HT1080 (cell line): ENCODE measurements around the gene HS6ST1. TPM values are rescaled to one million over a fixed set of nuclear protein-coding genes. Genes with fewer than 3 reads are reported as not detected.
"Not testable (repeated sequence)": the region's sequence is repeated elsewhere in the genome, so short reads cannot be mapped to it uniquely, and the experiment has no call there.

Source experiments
- DNase-seq: peaks from one replicate; pipeline ENCODE4 v3.0.0-alpha.2; 2015; ENCODE audit warnings: low read depth
- total RNA-seq: library from RNA; depleted of rRNA; stranded (reverse); fragments of >200 nt; shearing (Covaris generic); gene quantifications from 2 replicates; pipeline ENCODE4 v1.2.3, GENCODE V29; 2014

The HS6ST1 gene
- total RNA-seq, 1 experiment from 2014 or later, result 26.7 TPM

DNA sequence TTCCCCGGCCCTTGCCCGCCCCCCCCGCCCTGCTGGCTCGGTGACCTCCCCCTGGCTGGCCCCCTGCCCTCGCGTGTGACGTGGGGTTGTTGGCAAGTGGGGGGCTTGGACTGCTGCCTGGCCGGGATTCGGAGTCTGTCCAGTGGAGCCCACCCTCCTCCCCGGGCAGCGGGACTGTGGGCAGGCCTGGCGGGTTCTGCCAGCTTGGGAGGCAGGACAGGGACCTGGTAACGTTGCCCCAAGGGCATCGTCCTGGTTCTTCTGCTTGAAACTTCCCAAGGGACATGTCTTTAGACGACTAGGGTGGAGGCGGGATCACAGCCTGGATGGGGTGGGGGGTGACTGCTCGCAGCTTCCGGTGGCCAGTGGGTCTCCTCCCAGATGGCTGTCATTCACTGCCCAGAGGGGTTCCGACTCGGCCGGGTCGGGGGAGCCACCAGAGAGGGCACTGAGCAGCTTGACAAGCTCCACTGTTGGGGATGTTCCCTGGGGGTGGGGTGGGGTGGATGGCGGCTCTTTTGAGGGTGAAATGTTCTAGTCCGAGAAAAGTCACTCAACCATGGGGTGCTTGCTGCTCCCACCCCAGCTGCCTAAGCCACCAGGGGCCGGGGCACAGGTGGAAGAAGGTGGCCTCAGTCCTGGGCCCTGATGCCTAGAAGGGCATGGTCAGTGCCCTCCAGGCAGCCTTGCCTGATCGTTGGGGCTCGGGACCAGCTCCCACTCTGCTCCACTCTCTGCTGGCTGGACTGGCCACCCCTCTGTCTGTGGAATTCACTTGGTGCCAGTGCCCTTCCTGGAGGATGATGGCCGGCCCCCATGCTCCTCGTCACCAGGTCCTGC is 4.3 kb upstream of the HS6ST1 start:
- no peak for DNase-seq

DNA sequence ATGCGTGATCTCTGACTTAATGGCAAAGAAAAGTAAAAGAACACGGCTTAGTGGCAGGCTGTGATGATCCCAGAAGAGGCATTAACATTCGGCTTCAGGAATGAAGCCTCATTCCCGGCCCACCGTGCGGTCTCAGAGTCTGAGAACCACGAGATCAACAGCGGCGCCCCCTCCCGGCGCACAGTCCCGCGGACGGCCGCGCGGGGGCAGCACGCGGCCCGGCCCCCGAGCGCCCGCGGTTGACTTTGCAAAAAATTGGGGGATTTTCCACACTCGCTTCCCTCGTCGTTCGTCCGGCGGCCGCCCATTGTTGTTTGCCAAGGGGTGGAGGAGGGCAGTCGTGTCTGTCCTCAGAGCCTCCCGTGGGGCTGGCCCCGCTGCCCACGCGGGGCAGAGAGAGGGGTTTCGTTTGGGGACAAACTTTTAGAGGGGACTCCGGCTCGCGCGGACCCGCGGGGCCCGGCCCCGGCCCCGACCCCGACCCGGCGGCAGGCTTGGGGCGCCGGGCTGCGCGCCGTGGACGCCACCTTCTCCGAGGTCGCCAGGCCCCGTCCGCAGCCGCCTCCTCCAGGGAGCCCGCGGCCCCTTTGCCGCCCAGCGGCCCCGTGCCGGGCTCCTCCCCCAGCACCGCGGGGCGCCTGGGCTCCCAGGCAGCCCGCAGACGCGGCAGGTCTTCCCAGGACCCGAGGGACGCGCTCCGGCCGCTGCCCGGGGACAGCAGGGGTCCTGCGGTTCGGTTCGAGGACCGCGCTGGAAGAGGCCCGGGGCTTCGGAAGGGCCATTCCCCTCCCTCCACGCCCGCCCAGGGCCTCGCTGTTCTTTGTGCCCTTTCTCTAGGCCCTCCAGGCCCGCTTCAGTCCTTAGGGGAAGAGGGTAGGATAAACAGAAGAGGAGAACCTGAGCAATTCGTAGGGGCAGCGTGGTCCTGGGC is 3.4 kb upstream of the HS6ST1 start:
- peak; percentile 72 for DNase-seq

DNA sequence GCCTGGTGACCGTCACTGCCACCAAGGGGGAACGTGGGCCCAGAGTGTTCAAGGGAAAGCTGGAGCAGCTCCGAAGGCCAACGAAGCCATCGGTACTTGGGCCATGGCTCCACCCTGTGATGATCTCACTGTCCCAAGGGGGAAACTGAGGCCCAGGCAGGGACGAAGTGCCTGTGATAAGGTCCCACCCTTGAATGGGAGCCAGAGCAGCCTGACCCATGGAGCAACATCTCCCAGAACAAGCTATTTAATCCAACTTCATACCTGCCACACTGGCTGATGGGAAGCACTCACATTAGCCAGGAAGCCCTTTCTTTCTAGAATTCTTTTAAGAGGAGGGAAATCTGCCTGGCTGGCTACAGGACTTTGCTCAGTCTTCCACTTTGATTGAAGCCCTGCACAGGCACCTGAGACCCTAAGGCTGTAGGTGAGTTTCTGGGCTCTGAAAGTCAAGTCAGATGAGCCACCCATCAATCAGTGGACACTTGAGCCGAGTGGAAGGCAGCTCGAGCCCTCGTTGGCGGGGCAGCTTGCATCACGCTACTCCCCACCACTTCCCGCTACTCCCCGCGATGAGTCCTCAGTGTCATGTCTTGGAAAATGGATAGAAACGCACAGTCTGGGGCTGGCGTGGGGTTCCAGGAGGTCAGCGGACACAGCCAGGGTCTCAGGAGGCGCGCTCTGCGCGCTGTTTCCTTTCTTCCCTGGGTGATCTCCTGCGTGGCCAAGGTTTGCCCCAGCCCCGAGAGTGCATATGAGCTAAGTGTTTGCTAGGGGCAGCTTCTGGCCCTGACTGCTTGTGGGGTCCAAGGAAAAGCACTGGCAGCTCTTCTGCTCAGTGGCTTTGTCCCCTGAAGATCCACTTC is 2.5 kb upstream of the HS6ST1 start:
- no peak for DNase-seq

DNA sequence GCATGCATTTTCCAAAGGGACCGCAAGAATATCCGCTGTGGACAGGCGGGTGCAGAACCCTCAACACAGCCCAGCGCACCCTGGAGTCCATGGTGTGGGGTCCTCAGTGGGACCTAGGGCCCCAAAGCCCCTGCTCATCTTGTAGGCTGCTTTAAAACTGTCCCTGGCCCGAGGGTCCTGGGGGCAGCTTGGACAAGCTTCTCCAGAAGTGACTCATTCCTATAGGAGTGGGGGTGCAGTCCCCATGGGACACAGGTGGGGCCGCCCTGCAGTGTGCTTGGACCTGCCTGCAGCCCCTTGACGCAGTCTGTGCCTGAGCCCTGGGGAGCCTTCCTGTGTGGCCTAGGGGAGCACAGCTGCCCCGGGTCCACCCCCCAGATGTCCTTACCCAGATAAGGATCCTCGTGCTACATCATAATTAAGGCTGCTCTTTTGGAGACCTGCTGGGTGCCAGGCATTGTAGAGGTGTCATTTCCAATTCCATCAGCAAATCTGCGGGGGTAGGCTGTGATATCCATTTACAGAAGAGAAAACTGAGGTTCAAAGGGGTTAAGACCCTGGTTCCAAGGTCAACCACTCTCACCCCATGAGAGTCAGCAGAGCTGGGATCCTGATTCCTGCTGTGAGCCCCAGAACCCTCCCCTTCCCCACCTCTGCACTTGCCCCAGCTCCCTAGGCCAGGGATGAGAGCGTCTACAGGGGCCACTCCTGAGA is 1.7 kb upstream of the HS6ST1 start:
- DNase-seq, result no peak

DNA sequence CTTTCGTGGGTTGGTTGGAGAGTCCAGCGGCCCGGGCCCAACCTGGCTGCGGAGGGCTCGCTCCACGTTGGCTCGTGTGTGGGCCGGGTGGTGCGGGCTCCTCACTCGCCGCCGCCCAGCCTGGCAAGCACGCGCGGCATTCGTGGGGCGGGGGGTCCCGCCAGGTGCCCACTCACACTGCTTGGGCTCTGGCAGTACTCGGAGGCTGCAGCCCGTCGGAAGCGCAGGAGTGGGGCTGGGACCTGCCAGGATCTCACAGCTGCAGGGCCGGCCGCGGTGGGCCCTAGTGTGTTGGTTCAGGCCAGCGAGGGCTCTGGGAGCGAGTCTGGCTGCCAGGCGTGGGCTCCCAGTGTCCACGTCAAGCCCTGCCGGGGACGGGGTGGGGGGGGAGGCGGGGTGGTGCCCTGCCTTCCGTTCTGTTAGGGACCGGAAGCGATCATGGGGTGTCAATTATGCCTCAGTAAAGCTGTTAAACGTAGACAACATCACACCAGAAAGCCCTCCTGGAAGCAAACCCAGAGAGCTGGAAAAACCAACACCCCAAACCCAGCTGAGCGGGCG is 1.0 kb upstream of the HS6ST1 start:
- no peak for DNase-seq

DNA sequence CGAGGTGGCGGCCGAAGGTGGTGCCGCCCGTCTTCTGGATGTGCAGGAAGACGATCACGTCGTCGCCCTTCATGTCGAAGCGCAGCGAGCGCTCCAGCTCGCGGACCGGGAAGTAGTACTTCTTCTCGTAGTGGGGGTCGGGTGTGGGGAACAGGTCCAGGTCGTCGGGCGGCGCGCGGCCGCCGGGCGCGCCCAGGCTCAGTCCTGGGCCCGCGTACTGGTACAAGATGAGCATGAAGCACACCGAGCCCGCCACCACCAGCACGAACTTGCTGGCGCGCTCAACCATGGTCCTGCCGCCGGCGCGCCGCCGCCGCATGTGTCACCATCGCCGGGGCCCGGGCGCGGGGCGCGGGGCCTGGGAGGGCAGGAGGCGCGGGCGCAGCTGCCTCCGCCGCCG is 423 bp downstream of the HS6ST1 start:
- not testable (repeated sequence) for DNase-seq

DNA sequence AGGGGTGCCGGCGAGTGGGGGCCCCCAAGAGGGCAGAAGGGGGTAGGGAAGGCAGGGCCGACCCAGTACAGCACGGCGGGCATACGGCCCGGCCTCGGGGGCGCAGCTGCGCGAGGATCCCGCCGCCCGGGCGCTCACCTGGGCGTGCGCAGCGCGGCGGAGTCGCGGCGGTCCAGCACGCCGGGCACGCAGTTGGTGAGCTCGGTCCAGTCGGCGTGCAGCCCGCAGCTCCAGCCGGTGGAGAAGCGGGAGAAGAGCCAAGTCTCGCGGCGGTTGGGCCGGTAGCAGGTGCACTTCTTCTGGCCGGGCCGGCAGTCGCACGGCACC is 806 bp downstream of the HS6ST1 start:
- not testable (repeated sequence) for DNase-seq

DNA sequence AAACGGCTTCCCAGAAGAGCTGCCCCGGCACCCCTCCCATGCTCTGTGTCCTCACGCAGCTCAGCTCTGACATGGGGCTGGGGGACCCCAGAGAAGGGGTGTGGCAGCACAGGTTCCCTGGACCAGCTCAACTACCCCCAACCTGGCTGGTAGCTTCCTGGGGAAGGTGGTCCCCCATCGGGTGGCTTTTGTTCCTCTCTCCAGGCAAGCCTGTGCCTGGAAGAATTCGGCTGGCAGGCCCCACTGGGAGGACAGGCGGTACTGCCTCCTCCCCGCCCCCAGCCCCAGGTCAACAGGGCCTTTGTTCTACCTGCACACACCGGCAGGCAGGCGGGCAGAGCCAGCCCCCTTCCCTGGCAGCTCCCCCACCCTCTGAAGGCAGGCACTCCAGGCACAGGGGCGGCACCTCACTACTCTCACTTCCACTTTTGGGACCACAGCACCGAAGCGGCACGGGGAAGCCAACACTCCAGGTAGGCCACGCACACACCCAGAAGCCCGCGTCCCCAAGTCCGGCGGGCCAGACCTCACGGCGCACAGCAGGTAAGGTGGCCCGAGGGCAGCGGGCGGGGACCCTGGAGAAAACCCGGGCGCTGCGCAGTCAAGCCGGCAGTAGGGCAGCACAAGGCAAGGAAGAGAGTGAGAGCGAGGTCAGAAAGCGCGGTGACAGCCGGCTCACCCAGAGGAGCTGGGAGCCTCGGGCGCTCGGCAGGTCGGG is 1.3 kb downstream of the HS6ST1 start:
- DNase-seq, result no peak

DNA sequence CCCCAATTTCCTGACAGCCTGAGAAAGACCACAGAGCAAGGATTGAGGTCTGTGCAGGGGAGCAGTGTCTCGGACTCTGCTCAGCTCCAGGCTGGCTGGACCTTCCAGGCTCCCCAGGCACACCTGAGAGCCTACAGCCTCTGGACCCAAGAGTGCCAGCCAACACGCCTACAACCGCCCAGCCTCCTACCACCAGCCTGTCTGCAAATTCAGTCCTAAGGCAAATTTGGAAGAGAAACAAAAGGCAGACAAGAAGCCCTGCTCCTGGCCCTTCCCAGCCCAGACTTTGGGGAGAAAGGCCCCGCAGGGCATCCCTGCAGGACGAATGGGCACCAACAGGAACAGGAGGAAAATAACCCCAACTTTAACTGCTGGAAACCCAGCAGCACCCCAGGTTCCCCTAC is 1.9 kb downstream of the HS6ST1 start:
- DNase-seq, result no peak

DNA sequence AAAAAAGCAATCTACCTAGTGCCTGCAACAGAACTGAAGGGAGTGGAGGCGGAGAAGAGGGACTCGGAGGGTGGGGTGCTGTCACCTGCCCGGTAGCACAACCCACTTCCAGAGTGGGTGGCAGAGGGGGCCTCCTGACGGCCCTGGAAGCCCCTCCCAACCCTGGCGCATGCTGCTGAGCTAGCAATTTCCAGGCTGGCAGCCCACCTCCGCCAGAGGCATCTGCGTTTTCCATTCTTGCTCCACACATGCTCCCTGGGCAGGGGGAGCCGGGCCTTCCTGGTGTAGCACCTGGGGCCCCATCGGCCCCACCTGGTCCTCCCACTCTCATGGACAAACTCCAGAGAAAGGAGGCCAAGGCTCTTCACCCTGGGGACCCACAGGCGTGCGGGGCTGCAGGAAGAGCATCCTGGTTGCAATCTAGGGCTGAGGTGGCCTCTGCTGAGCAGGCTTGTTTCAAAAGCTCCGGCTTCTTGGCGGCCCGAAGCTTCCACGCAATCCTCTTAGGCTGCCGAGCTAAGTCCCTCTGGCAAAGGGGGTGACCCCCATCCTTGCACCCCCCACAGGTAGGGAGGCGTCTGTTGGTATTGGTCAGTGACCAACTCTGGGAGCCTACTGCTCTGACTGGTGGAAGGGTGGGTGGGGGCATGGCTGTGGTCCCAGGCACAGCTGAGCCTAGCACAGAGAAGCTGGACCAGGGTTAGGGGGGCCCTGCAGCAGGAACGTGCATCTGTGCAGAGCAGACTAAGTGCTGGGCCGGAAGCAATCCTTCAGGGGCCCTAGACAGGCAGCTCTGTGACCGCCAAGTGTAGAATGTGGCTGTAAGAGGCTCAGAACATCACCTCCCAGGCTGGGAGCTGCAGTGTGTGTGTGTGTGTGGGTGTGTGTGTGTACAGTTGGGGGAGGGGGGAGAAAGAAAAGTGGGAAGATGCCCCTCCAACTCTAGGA is 2.6 kb downstream of the HS6ST1 start:
- DNase-seq, result no peak

DNA sequence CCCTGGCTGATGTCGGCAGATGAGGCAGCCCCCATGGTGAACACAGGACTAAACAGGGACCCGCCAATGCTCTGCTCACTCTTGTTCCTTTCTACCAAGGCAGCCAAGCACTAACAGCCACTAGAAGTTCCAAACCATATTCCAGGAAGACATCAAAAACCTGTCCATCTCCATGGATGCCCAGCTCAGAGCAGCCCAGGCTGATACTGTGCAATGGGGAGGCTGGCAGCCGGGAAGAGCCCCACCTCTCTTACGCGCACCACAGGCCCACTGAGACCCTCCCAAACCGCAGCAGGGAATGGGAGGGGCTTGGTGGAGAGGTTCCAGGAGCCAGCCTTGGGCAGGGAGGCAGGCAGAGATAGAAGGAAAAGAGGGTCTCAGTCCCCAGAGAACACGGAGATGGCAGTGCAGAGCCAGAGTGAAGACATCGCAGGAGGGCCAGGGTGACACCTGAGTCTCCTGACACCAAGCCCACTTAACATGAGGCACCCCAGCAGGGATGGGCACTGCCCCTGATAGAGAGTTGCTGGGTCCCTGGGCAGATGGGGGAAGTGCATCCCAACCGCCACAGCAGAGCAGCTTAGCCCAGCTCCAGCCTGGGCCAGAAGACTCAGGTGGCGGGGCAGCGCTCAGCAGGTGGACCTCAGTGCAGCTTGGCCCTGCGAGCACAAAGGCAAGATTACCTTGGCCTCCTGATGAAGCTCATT is 3.4 kb downstream of the HS6ST1 start:
- no peak for DNase-seq

DNA sequence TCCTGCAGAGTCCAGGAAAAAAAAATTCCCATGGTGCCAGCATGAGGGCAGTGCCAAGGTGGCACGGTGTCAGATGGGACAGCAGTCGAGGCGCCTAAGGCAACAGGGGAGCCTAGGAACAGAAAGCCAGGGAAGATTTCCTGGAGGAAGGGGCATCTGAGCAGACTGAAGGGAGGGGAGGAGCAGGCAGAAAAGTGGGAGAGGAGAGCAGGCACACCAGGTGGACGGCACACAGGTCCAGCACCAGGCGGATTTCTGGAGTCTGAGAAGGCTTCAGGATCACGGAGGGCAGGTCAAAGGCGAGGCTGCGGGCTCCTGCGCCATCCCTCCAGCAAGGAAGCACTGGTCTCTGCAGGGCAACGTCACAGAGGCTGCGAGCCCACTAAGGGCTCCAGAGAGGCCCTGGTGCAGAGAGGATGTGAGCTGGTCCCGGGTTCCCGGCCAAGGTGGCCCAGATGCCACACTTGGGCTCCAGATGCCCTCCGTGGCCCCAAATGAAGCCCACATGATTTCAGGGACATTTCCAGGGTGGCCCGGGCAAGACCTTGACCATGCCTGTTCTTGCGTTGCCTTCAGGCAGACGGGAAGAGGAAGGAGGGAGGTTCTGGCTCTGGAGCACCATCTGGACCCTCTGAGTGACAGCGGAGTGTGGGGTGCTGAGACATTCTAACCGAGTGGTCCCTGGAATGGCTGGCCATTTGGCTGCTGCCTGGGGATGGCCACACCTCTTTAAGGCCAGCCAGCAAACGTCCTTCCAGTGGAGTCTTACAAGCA is 4.1 kb downstream of the HS6ST1 start:
- DNase-seq, result no peak

DNA sequence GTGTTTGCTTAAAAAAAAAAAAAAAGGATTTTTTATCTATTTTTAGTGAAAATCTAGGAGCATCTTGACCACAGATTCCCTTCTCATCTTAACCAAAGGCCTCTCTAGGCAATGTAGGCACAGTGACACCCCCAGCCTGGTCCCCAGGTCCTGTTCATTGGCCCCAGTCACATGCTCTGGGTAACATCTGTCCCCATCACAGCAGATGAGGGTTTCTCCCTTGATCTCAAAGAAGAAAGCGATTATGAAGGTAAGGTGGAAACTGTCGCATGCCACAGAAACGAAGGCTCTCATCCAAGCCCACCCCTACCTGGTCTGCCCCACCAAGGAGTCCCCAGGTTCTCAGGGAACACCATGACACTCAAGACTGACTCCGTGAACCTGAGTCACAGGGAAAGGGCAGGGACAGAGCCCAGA is 4.7 kb downstream of the HS6ST1 start:
- DNase-seq, result no peak

DNA sequence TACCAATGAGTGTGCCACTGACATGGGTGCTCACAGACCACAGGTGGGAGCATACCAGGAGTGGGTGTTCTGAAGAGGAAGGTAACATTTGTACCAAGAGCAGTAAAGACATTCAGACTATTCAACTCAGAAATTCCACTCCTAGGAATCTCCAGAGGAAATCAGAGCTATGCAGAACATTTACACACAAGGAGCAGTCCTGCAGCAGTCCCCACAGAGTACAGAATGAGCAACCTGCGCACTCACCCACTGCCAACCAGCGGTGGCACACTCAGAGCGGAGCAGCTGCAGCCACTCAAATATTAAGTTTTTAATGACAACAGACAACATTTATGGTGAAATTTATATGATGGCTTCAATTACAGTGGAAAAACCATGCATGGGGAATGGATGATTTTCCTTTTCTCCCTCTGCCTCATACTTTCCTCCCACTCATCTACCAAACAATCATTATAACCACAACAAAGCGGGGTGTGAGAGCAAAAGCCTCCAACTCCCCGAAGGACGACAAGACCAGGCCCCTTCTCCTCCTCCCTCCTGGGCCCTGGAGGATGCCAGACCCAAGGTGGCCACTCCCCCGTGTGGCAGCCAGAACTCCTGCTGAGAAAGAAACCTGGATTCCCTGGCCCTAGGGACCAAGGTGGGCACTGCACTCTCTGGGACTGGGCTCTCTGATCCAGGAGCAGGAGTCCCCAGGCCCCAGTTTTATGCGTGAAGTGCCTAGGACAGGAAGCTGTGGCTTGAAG is 5.4 kb downstream of the HS6ST1 start:
- DNase-seq, result peak; percentile 22

DNA sequence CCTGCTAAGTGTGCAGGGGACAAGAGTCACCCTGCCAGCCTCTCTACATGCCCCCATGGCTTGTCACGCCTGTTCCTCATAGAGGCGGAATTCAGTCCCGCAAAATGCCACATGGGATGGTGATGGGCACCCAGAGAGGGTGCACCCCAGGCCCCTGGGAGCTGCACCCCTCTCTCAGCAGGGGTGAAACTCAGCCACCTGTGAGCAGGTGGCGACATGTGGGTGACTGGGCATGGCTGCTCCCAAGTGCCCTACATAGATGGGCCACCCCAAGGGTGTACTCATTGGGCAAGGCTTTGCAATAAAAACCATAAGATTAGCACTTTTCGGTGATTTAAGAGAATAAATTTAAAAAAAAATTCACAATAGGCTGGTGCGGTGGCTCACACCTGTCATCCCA is 6.3 kb downstream of the HS6ST1 start:
- DNase-seq, result no peak

DNA sequence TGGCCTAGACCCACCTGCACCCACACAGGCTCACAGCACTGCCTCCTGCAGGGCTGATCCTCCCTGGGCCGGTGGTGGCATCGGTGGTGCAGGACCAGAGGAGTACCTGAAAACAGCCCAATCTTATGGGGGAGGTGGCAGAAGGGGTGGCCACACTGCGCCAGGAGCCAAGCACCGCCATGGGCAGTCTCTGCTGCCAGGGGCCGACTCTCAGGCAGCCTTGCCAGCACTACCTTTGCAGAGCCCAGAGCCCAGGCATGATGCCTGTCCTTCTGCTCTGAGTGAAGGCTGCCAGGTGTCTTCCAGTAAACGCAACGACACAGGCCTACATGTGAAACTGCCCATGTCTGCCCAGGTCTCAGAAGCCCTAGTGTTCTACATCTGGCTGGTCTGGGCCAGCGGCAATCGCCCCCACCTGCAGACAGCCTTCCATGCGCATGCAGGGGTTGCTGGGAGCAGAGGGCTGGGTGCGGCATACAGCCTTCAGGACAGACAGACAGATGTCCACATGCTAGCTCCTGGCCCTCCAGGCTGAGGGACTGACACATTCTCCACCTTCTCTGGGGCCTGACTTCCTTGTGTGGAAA is 6.8 kb downstream of the HS6ST1 start:
- no peak for DNase-seq
